Measurements from ENCODE around the gene FZR1. TPM values are rescaled to one million over a fixed set of nuclear protein-coding genes. Genes with fewer than 3 reads are reported as not detected.
"Not testable (repeated sequence)": the region's sequence is repeated elsewhere in the genome, so short reads cannot be mapped to it uniquely, and the experiment has no call there.

Gene FZR1
- total RNA-seq, 1 donor from 2014 or later: 63.0 TPM

DNA sequence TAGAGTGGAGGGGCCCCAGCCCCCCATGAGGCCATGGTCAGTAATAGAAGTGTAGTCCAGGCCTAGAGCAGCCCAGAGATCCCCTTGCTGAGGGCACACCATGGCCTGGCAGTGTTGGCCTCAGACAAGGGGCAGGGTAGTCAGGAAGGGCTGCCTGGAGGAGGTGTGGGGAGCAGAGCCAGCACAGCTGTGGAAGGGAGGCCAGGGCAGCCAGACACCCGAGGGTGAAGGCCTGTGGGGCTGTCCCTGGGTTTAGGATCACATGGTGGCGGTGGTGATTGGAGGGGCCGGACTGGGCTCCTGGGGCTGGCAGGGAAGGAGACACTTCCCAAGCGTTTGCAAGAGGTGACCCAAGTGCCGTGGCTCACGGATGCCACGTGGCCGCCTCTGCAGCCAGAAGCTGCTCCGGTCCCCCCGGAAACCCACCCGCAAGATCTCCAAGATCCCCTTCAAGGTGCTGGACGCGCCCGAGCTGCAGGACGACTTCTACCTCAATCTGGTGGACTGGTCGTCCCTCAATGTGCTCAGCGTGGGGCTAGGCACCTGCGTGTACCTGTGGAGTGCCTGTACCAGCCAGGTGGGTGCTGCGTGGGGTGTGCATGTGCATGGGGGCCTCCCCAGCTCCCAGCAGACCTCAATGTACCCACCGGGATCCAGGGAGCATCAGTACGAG is 21.3 kb downstream of the FZR1 start:
- intact Hi-C loops (cut with micrococcal nuclease): no loop called here

DNA sequence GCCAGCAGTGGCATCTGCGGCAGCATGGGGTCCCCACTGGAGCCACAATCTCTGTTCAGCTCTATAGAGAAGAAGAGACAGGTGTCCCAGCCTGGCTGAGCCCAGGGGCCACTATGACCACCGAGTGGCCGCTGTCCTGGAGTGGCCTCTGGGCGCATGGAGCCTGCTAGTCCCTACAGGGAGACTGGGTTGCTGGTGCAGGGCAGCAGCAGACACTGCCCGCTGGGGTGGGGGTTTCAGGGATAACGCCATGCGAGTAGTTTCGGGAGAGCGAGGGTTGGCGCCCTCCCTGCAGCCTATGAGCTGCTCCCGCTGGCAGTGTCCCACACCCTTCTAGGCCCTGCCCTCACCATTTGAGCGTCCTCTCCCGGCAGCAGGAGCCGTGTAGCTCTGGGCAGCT is 22.0 kb downstream of the FZR1 start:
- intact Hi-C loops (cut with micrococcal nuclease): no loop called here

DNA sequence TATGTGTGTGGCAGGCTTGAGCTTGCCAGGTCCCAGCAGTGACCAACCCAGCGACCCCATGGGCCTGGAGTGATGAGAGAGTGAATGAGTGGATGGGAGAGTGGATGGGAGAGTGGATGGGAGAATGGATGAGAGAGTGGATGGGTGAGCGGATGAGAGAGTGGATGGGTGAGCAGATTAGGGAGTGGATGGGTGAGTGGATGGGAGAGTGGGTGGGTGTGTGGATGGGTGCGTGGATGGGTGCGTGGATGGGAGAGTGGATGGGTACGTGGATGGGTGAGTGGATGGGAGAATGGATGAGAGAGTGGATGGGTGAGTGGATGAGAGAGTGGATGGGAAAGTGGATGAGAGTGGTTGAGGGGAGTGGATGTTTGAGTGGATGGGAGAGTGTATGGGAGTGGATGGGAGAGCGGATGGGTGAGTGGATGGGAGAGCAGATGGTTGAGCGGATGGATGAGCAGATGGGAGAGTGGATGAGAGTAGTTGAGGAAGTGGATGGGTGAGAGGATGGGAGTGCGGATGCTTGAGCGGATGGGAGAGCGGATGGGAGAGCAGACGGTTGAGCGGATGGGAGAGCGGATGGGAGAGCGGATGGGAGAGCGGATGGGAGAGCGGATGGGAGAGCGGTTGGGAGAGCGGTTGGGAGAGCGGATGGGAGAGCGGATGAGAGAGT is 22.6 kb downstream of the FZR1 start:
- intact Hi-C loops (cut with micrococcal nuclease): no loop called here

DNA sequence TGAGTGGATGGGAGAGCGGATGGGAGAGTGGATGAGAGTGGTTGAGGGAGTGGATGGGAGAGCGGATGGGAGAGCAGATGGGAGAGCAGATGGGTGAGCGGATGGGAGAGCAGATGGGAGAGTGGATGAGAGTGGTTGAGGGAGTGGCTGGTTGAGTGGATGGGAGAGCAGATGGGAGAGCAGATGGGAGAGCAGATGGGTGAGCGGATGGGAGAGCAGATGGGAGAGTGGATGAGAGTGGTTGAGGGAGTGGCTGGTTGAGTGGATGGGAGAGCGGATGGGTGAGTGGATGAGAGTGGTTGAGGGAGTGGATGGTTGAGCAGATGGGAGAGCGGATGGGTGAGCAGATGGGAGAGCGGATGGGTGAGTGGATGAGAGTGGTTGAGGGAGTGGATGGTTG is 23.2 kb downstream of the FZR1 start:
- intact Hi-C loops (cut with micrococcal nuclease): not testable (repeated sequence)

DNA sequence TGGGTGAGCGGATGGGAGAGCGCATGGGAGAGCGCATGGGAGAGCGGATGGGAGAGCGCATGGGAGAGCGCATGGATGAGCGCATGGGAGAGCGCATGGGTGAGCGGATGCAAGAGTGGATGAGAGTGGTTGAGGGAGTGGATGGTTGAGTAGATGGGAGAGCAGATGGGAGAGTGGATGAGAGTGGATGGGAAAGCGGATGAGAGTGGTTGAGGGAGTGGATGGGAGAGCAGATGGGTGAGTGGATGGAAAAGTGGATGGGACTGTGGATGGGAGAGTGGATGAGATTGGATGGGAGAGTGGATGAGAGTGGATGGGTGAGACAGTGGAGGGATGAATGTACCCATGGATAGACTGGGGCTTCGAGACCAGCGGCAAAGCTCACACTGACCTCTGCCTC is 24.3 kb downstream of the FZR1 start:
- intact Hi-C loops (cut with micrococcal nuclease): no loop called here

DNA sequence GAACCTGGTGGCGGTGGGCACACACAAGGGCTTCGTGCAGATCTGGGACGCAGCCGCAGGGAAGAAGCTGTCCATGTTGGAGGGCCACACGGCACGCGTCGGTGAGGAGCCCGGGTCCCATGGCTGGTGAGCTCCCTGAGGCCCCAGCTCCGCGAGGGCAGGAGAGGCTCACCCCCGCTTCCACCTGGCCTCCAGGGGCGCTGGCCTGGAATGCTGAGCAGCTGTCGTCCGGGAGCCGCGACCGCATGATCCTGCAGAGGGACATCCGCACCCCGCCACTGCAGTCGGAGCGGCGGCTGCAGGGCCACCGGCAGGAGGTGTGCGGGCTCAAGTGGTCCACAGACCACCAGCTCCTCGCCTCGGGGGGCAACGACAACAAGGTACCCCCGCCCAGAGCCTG is 25.6 kb downstream of the FZR1 start:
- intact Hi-C loops (cut with micrococcal nuclease): no loop called here

DNA sequence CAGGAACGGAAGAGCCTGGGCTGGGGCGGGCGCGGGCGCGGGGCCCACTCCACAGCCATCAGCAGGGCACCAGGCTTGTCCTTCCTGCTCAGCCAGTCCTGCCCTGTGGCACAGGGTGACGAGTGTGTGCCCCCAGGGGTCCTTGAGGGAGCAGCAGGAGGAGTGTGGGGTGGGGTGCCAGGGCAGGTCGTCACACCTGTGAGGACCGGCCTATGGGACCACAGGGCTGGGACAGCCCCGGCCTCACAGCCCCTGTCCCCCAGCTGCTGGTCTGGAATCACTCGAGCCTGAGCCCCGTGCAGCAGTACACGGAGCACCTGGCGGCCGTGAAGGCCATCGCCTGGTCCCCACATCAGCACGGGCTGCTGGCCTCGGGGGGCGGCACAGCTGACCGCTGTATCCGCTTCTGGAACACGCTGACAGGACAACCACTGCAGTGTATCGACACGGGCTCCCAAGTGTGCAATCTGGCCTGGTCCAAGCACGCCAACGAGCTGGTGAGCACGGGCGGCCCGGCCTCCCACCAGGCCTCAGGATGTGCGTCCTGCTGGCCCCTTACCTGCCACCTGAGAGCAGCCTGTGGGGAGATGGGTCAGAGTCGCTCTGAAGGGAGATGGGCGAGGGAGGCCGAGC is 26.2 kb downstream of the FZR1 start:
- intact Hi-C loops (cut with micrococcal nuclease): no loop called here

DNA sequence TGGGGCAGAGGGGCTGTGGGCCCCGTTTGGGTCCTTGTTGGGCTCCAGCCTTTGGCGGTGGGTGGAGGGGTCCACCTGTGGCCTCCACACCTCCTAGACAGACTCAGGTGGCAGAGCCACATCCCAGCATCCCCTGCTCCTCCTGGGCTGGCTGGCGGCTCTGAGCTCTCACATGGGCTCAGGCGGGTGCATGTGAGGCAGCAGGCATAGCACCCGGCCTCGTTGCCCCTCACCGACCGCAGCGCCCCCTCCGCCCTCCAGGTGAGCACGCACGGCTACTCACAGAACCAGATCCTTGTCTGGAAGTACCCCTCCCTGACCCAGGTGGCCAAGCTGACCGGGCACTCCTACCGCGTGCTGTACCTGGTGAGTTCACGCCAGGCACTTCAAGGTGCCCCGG is 26.9 kb downstream of the FZR1 start:
- intact Hi-C loops (cut with micrococcal nuclease): no loop called here

DNA sequence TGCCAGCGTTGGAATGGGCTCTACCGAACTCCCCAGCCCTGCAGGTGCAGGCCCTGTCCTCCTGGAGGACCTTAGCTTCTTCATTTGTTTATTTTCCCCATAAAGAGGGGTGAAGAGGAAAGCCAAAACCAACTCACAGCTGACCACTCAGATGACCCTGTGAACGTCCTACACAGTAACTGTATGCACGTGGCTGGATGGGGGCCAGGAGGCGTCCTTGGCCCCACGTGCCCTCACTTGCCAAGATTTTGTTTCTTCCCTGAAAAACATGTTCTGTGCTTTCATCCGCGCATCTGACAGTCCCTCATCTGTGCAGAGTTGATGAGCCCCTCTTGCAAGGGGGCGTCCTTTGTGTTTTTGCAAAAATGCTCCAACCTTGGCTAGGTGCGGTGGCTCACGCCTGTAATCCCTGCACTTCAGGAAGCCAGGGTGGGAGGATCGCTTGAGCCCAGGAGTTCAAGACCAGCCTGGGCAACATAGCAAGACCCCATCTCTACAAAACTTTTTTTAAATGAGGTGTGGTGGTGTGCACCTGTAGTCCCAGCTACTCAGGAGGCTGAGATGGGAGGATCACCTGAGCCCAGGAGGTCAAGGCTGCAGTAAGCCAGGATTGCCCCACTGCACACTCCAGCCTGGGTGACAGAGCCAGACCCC is 27.6 kb downstream of the FZR1 start:
- intact Hi-C loops (cut with micrococcal nuclease): no loop called here

DNA sequence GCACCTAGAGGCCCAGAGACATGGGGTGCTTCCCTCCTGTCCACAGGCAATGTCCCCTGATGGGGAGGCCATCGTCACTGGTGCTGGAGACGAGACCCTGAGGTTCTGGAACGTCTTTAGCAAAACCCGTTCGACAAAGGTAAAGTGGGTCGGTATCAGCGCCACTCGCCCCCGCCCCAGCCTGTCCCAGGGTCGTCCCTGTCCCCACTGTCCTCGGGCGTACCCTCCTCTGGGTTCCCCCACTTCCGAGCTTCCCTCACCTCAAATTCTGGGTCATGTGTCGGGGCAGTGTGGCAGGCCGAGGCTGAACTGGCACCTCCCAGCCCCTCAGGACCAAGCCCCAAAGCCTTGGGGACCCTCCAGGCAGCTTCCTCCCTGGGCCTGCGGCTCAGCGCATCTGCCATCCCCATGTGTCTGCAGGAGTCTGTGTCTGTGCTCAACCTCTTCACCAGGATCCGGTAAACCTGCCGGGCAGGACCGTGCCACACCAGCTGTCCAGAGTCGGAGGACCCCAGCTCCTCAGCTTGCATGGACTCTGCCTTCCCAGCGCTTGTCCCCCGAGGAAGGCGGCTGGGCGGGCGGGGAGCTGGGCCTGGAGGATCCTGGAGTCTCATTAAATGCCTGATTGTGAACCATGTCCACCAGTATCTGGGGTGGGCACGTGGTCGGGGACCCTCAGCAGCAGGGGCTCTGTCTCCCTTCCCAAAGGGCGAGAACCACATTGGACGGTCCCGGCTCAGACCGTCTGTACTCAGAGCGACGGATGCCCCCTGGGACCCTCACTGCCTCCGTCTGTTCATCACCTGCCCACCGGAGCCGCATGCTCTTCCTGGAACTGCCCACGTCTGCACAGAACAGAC is 28.5 kb downstream of the FZR1 start:
- intact Hi-C loops (cut with micrococcal nuclease): no loop called here

DNA sequence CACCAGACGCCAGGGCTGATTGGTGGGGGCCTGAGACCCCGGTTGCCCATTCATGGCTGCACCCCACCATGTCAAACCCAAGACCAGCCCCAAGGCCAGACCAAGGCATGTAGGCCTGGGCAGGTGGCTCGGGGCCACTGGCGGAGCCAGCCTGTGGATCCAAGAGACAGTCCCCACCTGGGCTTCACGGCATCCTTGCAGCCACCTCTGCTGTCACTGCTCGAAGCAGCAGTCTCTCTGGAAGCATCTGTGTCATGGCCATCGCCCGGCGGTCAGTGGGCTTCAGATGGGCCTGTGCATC is 29.1 kb downstream of the FZR1 start:
- intact Hi-C loops (cut with micrococcal nuclease): no loop called here

DNA sequence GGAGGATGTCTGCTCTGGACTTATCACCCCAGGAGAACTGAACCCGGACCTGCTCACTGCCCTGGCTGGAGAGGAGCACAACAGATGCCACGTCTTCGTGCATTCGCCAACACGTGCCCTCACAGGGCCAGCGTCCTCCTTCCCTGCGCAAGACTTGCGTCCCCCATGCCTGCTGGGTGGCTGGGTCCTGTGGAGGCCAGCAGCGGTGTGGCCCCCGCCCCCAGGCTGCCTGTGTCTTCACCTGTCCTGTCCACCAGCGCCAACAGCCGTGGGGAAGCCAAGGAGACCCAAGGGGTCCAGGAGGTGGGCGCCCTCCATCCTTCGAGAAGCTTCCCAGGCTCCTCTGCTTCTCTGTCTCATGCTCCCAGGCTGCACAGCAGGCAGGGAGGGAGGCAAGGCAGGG is 29.5 kb downstream of the FZR1 start:
- intact Hi-C loops (cut with micrococcal nuclease): no loop called here

DNA sequence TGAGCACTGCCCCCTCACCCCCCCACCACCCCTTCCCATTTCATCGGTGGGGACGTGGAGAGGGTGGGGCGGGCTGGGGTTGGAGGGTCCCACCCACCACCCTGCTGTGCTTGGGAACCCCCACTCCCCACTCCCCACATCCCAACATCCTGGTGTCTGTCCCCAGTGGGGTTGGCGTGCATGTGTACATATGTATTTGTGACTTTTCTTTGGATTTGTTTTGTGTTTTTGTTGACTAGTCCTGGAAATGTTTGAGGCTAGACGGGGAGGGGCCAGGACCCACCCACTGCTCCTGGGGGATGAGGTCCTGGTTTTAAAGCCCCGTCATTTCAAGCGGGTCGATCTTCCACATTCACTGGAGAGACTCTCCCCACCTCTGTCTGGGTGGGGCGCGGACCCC is 29.9 kb downstream of the FZR1 start:
- intact Hi-C loops (cut with micrococcal nuclease): no loop called here

DNA sequence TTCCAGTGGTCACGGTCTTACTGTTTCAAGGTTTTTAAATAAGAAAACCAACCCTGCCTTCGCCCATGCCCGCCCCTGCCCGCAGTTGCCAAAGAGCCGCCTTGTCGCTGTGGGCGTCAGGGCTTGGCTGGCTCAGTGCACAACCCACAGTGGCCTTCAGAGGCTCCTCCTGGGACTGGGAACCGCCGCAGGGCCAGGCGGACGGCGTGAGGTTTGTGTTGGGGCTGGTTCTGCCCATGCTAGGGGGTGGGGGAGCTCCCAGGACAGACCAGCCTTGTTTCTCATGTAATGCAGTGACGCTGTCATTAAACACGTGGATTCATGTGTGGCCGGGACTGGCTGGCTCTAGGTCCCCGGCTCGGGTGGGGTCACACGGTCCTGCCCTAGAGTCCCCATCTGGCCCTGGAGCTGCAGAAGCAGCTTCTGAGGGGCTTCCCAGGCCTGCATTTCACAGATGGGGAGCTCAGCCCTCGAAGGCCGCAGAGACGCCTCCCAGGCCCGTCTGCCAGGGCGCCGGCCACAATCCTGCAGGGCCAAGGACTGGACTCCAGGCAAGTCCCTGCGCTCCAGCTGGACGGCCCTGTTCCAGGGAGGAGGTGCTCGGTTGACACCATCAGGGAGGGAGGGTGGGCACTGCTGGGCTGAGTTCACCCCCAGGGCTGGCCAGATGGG is 30.5 kb downstream of the FZR1 start:
- intact Hi-C loops (cut with micrococcal nuclease): no loop called here

DNA sequence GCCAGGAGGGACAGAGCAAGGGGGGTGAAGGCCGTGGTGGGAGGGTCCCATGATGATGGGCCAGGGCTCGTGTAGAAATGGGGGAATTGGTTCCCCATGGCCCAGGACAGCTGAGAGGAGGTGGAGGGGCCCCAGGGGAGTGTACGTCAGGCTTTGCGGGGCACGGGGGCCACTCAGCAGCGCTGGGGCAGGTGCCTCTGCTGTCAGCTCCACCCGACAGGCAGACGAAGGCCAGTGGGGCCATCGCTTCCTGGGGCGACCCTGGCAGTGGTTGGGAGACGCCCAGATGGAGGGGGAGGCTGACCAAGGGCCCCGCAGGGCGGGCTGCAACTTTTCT is 31.0 kb downstream of the FZR1 start:
- intact Hi-C loops (cut with micrococcal nuclease): no loop called here

DNA sequence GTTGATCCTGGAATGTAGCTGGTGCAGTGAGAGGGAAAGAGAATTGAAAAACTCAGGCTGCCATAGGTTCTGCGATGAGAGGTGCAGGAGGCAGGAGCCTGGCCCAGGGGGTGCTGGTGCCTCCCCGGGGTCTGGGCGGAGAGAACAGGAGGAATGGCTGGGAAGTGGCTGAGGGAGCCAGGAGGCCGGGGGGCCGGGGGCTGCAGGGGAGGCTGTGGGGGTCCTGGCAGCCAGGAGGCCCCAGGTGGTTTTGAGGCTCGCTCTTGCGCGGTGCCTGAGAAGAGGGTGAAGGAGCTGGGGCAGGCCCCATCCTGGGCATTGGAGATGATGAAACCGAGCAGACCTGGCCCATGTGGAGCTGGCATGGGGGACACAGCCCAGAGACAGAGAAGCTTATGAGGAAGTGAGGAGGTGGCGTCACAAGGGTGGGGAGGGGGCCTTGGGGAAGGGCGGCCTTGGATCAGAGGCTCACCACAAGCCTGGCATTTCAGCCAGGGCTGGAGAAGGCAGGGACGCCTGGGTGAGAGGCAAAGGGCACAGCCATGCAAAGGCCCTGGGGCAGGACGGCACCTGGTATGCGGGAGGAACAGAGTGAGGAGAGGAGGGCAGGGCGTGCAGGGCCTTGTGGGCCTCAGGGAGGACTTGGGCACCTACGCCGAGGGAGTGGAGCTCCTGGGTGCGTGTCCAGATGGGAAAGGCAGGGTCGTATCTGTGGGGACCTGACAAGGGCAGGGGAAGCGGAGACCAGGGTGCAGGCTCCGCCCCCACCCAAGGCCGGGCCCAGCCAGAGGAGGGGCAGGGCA is 31.5 kb downstream of the FZR1 start:
- intact Hi-C loops (cut with micrococcal nuclease): no loop called here

DNA sequence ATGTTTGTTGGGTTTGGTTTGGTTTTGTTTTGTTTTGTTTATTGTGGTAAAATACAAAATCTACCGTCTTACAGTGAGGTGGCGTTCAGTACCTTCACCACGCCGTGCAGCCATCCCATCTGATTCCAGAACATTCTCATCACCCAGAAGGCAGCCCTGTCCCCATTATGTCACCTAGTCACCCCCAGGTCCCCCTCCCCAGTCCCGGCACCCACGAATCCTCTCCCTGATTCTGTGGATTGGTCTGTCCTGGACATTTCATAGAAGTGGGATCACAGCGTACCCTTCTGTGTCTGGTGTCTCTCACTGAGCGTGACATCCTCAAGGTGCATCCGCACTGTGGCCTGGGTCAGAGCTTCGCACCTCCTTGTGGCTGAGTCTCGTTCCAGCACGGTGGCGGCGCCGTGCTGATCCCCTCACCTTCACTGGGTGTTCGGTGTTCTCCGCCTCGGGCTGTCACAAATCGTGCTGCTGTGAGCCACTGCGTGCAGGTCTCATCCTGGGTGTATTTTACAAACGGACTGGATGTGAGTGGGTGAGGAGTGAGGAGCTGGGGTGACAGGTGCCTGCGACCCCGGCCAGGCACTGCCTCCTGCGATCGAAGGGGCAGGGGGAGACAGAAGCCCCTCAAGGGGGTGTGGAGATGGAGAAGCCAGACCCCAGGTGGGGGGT is 32.3 kb downstream of the FZR1 start:
- intact Hi-C loops (cut with micrococcal nuclease): no loop called here

DNA sequence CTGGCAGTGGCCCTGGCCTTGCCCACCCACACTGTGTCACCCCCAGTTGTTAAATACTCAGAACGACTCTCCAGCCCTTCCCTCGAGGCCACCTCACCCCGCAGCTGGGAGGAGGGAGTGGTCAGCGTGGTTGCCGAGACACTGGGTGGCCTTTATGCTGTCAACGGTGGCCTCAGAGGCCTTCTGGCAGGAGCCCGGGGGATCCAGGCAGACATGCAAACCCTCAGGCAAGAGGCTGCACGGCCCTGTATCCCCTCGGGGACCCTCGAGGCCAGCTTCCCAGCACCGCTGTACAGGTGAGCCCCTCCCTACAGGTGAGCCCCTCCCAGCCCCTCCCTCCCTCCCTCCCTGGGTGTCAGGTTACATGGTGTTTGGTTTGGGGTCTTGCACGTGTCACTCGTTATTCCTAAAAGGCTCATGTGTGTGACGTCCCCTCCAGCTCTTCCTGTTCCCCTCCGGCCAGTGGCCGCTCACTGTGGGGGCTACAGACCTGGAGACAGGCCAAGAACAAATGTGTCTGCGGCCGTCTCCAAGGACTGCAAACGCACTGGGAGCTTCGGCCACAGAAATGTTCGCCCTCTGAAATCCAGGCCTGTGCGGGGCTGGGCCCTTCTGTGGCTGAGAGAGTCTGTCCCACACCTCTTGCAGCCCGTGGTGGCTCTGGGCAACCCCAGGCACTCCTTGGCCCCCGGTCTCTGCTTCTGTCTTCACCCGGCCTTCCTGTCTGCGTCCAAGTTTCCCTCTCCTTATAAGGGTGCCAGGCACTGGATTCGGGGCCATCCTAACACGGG is 33.0 kb downstream of the FZR1 start, which contains the start of gene TEKTIP1:
Gene TEKTIP1, plus strand, starts transcription at position 210 of the 791 bp plus-strand sequence. Its CDS starts 4 bp downstream, at position 214.
- intact Hi-C loops (cut with micrococcal nuclease): no loop called here

DNA sequence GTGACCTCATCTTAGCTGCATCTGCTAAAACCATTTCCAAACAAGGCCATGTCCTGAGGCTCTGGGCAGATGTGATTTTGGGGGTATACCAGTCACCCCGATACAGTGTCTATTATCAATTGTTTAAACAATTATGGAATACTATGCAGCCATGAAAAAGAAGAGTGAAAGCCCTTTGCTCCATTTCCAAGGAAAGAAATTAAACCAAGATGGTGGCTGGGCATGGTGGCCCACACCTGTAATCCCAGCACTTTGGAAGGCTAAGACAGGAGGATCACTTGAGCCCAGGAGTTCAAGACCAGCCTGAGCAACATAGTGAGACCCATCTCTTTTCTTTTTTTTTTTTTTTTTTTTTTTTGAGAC is 33.6 kb downstream of the FZR1 start:
- intact Hi-C loops (cut with micrococcal nuclease): no loop called here

Measured in T-helper 1 cell treated with Interleukin-12 subunit alpha and Interleukin-12 subunit beta and Interleukin-4 antibody, amounts not matched to agents 30 ng/mL and 1 ng/mL, for 36 hours (primary cell).